HCT116 (cell line): ENCODE measurements around the gene CEP112. TPM values are rescaled to one million over a fixed set of nuclear protein-coding genes. Genes with fewer than 3 reads are reported as not detected.

Experiments used
- ATAC-seq: fragments of 200-7000 bp; cut with Tn5 transposase; 2 replicates; pipeline ENCODE4 v1.9.1; 2020; ENCODE audit warnings: mild to moderate bottlenecking, moderate library complexity
- BruUV-seq: library from RNA; stranded (reverse); fragments of 400-500 nt; replicated peaks from 2 replicates; lab custom pipeline; 2021; lab: Mats Ljungman, UMichigan
- CTCF ChIA-PET: fragments of 300-600 bp; sonication (Branson Sonifier 250); formaldehyde crosslinking; loops from one replicate; lab custom pipeline; 2021; ENCODE audit warnings: antibody characterized with exemption; lab: Charles Lee
- POLR2A ChIA-PET: fragments of 300-600, 350-600 bp; sonication (Branson Sonifier 250); formaldehyde crosslinking; loops from one replicate; lab custom pipeline; 2021; ENCODE audit warnings: antibody characterized with exemption; lab: Charles Lee
- RAD21 ChIA-PET, 2 experiments: fragments of 300-600 bp; sonication (Branson Sonifier 250); formaldehyde crosslinking; loops; one replicate each; lab custom pipeline; 2023; ENCODE audit warnings: low total read pairs in 2 of 2; ENCODE audit not compliant: uncharacterized antibody in 2 of 2, unreplicated experiment in 2 of 2, low non-redundant PET in 1 of 2; lab: Charles Lee
- DNase-seq: peaks from one replicate; pipeline ENCODE4 v3.0.0-alpha.2; 2010; ENCODE audit warnings: low read depth, low spot score
- H2AFZ ChIP-seq: fragments of 200-600 bp; shearing (Covaris generic), sonication (generic); 2 replicates; pipeline ENCODE4 v1.6.1; 2017; ENCODE audit warnings: low read depth, mixed run types, mixed read lengths, antibody characterized with exemption, low read length; ENCODE audit not compliant: poor library complexity, severe bottlenecking
- H3K27ac ChIP-seq: 2 replicates; pipeline ENCODE4 v1.5.1; 2012; ENCODE audit warnings: low read depth, low read length
- H3K27me3 ChIP-seq: fragments of 200-600 bp; sonication (generic); 2 replicates; pipeline ENCODE4 v1.6.1; 2016; ENCODE audit warnings: mixed run types, low read length, mixed read lengths; ENCODE audit not compliant: insufficient read depth
- H3K36me3 ChIP-seq, 2 experiments: fragments of 200-500 bp in 1 of 2; fragments of 200-600 bp in 1 of 2; sonication (Bioruptor generic) in 1 of 2; sonication (generic) in 1 of 2; 2 replicates each; pipeline versions ENCODE4 v1.5.1 to v1.6.1; 2014 to 2016; ENCODE audit warnings: low read length in 2 of 2, inconsistent platforms in 1 of 2, mixed read lengths in 1 of 2, mixed run types in 1 of 2; ENCODE audit not compliant: insufficient read depth in 2 of 2, control insufficient read depth in 1 of 2
- H3K4me1 ChIP-seq, 2 experiments: fragments of 200-600 bp in 1 of 2; sonication (generic) in 1 of 2; 2 replicates each; pipeline versions ENCODE4 v1.5.1 to v1.6.1; 2012 to 2017; ENCODE audit warnings: low read length in 2 of 2, inconsistent platforms in 1 of 2, mild to moderate bottlenecking in 1 of 2, mixed read lengths in 1 of 2, mixed run types in 1 of 2, moderate library complexity in 1 of 2; ENCODE audit not compliant: insufficient read depth in 2 of 2, control insufficient read depth in 1 of 2
- H3K4me2 ChIP-seq: fragments of 200-600 bp; sonication (generic); 2 replicates; pipeline ENCODE4 v1.6.1; 2017; ENCODE audit warnings: mixed run types, low read length, mixed read lengths
- H3K4me3 ChIP-seq, 2 experiments: fragments of 200-600 bp in 1 of 2; sonication (generic) in 1 of 2; replicated peaks in 1 of 2; 2 replicates each; pipeline ENCODE4 v1.5.1; 2011 to 2016; ENCODE audit warnings: low read length in 2 of 2, control low read depth in 1 of 2, low read depth in 1 of 2, mild to moderate bottlenecking in 1 of 2, mixed read lengths in 1 of 2, mixed run types in 1 of 2
- H3K79me2 ChIP-seq: fragments of 200-600 bp; sonication (generic); 2 replicates; pipeline ENCODE4 v1.6.1; 2017; ENCODE audit warnings: mild to moderate bottlenecking, mixed run types, low read length, moderate library complexity, mixed read lengths; ENCODE audit not compliant: insufficient read depth
- H3K9ac ChIP-seq: fragments of 200-600 bp; sonication (generic); 2 replicates; pipeline ENCODE4 v1.6.1; 2016; ENCODE audit warnings: low read length, mixed read lengths
- H3K9me2 ChIP-seq: fragments of 200-600 bp; sonication (generic), shearing (Covaris generic); 2 replicates; pipeline ENCODE4 v1.6.1; 2017; ENCODE audit warnings: mixed run types, mild to moderate bottlenecking, moderate library complexity; ENCODE audit not compliant: insufficient read depth
- H3K9me3 ChIP-seq, 2 experiments: fragments of 200-500 bp in 1 of 2; fragments of 200-600 bp in 1 of 2; sonication (Bioruptor generic) in 1 of 2; sonication (generic) in 1 of 2; 2 replicates each; pipeline ENCODE4 v1.6.1; 2014 to 2017; ENCODE audit warnings: low read length in 2 of 2, mixed read lengths in 2 of 2, inconsistent platforms in 1 of 2, low read depth in 1 of 2, mild to moderate bottlenecking in 1 of 2, mixed run types in 1 of 2, moderate library complexity in 1 of 2; ENCODE audit not compliant: control insufficient read depth in 1 of 2, insufficient read depth in 1 of 2
- H4K20me1 ChIP-seq: fragments of 200-600 bp; sonication (generic), shearing (Covaris generic); 2 replicates; pipeline ENCODE4 v1.6.1; 2017; ENCODE audit warnings: mixed run types, mild to moderate bottlenecking, moderate library complexity; ENCODE audit not compliant: insufficient read depth
- CTCF ChIP-seq, 3 experiments: fragments of 200-600 bp in 1 of 3; sonication (generic) in 1 of 3; IDR thresholded peaks in 2 of 3; conservative IDR thresholded peaks in 1 of 3; 2 replicates each; pipeline ENCODE4 v1.5.1; 2012 to 2017; ENCODE audit warnings: low read depth in 2 of 3, low read length in 2 of 3, antibody characterized with exemption in 1 of 3, borderline replicate concordance in 1 of 3, control low read depth in 1 of 3, mild to moderate bottlenecking in 1 of 3, mixed read lengths in 1 of 3, mixed run types in 1 of 3, moderate library complexity in 1 of 3; ENCODE audit not compliant: insufficient read depth in 1 of 3
- EGR1 ChIP-seq: IDR thresholded peaks from 2 replicates; pipeline ENCODE4 v1.6.1; 2012; ENCODE audit warnings: low read depth
- ELF1 ChIP-seq: IDR thresholded peaks from 2 replicates; pipeline ENCODE4 v1.6.1; 2012; ENCODE audit warnings: low read depth, borderline replicate concordance
- JUND ChIP-seq: IDR thresholded peaks from 2 replicates; pipeline ENCODE4 v1.6.1; 2012
- RAD21 ChIP-seq: IDR thresholded peaks from 2 replicates; pipeline ENCODE4 v1.6.1; 2012; ENCODE audit warnings: low read depth, mild to moderate bottlenecking
- SRF ChIP-seq: IDR thresholded peaks from 2 replicates; pipeline ENCODE4 v1.6.1; 2012; ENCODE audit warnings: low read depth
- YY1 ChIP-seq: IDR thresholded peaks from 2 replicates; pipeline ENCODE4 v1.6.1; 2011; ENCODE audit warnings: low read length, low read depth, moderate library complexity, mild to moderate bottlenecking; ENCODE audit not compliant: insufficient replicate concordance; ENCODE audit errors: extremely low read depth
- ZBTB33 ChIP-seq: IDR thresholded peaks from 2 replicates; pipeline ENCODE4 v1.6.1; 2011; ENCODE audit warnings: mild to moderate bottlenecking, low read length, moderate library complexity; ENCODE audit not compliant: insufficient replicate concordance; ENCODE audit errors: extremely low read depth
- ZFX ChIP-seq: fragments of 450-650 bp; IDR thresholded peaks from 2 replicates; pipeline ENCODE4 v1.6.1; 2017
- intact Hi-C: fragments of 100-400 bp; cut with micrococcal nuclease; formaldehyde crosslinking; loops from 2 replicates; pipeline ENCODE4 v1.10.0; 2022
- total RNA-seq: library from RNA; stranded (reverse); gene quantifications from one replicate; pipeline ENCODE4 v1.2.1, GENCODE V29; 2021; ENCODE audit not compliant: unreplicated experiment
- TF ChIP-seq, protein P1 (sequence below): IDR thresholded peaks from 2 replicates; pipeline ENCODE4 v1.6.1; 2012

CEP112 gene
- total RNA-seq, 1 experiment from 2014 or later: 10.9 TPM

DNA sequence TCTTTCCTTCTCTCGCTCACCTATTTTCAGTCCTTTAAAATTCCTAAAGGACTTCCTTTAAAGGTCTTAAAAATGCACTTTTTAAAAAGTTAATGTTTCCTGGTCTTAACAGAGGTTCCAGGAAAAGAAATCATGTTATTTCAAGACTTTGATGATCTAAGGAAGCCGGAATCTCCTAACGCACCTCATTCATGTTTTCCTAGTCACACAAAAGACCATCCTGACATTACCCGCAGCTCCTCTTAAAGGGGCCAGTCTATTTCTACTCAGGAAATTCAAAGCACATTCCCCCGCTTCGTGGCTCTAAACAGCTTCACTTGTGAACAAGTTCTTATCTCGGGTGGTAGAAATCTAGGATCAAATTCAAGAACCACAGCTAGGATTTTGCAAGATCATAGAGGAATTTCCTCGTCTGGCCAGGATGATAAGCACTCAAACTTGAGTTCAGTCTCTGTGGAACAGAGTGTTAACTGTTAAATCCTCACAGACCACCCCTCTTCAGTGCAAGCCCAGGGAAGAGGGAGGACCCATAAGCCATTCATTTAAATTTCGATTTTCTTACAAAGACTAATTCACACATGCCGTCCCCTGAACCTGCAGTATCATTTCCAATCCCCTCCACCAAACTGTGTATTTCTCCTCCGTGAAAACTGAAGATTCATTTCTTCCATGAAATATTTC is 493.4 kb downstream of the CEP112 start:
- ATAC-seq (no peak), DNase-seq (no peak)
- ChIA-PET POLR2A (no interaction called here), RAD21 (no interaction called here), CTCF (no interaction called here)
- Histone ChIP-seq H2AFZ (no peak overlapping the region), H3K79me2 (no peaks in the 10 kb centered on the region)
- no peak for TF ChIP-seq ZFX
- no peak for TF ChIP-seq ELF1
- TF ChIP-seq, protein P1, sequence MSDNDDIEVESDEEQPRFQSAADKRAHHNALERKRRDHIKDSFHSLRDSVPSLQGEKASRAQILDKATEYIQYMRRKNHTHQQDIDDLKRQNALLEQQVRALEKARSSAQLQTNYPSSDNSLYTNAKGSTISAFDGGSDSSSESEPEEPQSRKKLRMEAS: no peak
- TF ChIP-seq EGR1: no peak
- TF ChIP-seq, all 23 proteins: peak for 0
- intact Hi-C loops: no loop called here
- H3K4me1 ChIP-seq: no peaks in the 10 kb centered on the region
- no TSS peak for BruUV-seq
- no peak overlapping the region for H3K9ac ChIP-seq
- H3K36me3 ChIP-seq: no peaks in the 10 kb centered on the region
- H3K4me3 ChIP-seq: no peak overlapping the region
- no peak overlapping the region for H3K27ac ChIP-seq
- H3K4me2 ChIP-seq: no peak overlapping the region
- H3K9me2 ChIP-seq: no peaks in the 10 kb centered on the region
- H3K9me3 ChIP-seq: no peaks in the 10 kb centered on the region
- H3K27me3 ChIP-seq: no peaks in the 10 kb centered on the region
- H4K20me1 ChIP-seq: no peaks in the 10 kb centered on the region

- intact Hi-C loops: no loop called here
- ChIA-PET CTCF (no interaction called here), POLR2A (no interaction called here), RAD21 (no interaction called here)
- Histone ChIP-seq H3K4me1 (no peaks in the 10 kb centered on the region), H3K9me3 (no peaks in the 10 kb centered on the region), H3K27ac (no peak overlapping the region), H4K20me1 (no peaks in the 10 kb centered on the region), H3K9ac (no peak overlapping the region), H3K36me3 (no peaks in the 10 kb centered on the region), H3K4me3 (no peak overlapping the region), H3K9me2 (no peaks in the 10 kb centered on the region), H3K27me3 (no peaks in the 10 kb centered on the region), H3K4me2 (no peak overlapping the region), H3K79me2 (no peaks in the 10 kb centered on the region), H2AFZ (no peak overlapping the region)
- TF ChIP-seq YY1 (no peak), CTCF (IDR thresholded peaks at IDR 0.05 in 2 of 3, conservative IDR thresholded peaks at IDR 0.05 in 1 of 3; ENCODE audit: borderline replicate concordance in 1 of 3, insufficient read depth in 1 of 3, low read depth in 2 of 3, low read length in 2 of 3) (no peak), ZBTB33 (no peak), EGR1 (no peak), SRF (no peak), RAD21 (no peak), JUND (no peak)
- no TSS peak for BruUV-seq
- ATAC-seq (no peak), DNase-seq (no peak)
These were observed 494.3 kb downstream of the CEP112 start for GRCh38 chr17:65697661-65698060.
